GM19328 (cell line): ENCODE results near the gene KIAA1755.

ENCODE experiments used
- ATAC-seq: cut with Tn5 transposase; IDR thresholded peaks from one replicate; pipeline ENCODE4 v1.9.1; 2021; ENCODE audit warnings: mild to moderate bottlenecking, moderate library complexity; ENCODE audit not compliant: unreplicated experiment

The KIAA1755 gene

GRCh38 chr20:38260378-38261053 lies at the start of gene KIAA1755:
Gene KIAA1755, minus strand, starts transcription at chr20:38260735. Its CDS starts 235 bp downstream, at chr20:38260500.
- no peak for ATAC-seq

DNA sequence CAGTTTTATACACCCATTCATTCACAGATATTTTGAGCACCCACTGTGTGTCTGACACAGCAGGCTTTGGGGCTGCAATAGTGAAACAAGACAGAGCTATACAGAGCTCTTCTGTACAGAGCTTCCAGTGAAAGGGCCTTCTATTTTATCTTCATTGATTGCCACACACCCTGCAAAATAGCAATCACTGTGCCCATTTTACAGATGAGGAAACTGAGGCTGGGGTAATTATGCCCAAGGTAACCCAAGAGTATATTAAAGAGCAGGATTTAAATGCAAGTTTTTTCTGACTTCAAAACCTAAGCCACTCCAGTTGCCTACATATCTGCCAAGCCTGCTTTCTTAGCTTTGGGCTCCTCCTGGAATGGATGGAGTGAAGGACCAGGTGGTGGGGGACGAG lies 47.9 kb upstream of the KIAA1755 start:
- no peak for ATAC-seq

DNA sequence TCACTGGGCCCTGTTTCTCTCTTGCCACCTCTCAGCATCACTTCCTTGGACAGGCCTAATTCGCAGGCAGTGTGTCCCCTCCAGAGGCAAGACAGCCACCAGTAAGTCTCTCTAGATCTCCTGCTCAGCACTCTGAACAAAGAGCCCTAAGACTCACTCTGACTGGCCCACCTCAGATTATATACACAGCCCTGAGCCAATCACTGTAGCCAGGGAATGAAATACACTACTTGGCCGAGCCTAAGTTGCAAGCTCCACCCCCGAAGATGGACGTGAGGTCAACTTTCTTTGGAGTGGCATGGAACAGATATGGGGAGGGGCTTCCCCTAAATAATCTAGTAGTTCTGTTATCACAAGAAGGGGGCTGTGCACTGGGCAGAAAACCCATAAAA lies 47.5 kb upstream of the KIAA1755 start:
- ATAC-seq = no peak

GRCh38 chr20:38307371-38308046 lies 47.0 kb upstream of the KIAA1755 start:
- no peak for ATAC-seq

DNA sequence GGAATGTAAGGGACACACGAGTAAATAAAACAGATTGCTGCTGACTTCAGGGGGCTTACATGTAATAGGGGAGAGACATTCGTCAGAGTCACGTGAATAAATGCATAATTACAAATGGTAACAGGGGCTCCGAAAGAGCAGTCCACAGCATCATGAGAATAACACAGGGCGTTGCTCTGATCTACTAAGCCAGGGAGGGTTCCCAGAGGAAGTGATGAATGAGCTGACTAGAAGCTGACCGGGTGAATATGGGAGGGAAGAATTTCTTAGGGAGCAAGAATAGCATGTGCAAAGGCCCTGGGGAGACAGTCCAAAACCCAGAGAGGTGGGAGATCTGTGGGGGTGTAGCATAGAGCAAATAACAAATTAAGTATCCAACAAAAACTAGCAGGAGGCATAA lies 45.8 kb upstream of the KIAA1755 start:
- no peak for ATAC-seq

GRCh38 chr20:38305541-38305940 lies 45.0 kb upstream of the KIAA1755 start:
- no peak for ATAC-seq

- ATAC-seq = no peak
Observed at GRCh38 chr20:38304845-38305447, 44.4 kb upstream of the KIAA1755 start.

DNA sequence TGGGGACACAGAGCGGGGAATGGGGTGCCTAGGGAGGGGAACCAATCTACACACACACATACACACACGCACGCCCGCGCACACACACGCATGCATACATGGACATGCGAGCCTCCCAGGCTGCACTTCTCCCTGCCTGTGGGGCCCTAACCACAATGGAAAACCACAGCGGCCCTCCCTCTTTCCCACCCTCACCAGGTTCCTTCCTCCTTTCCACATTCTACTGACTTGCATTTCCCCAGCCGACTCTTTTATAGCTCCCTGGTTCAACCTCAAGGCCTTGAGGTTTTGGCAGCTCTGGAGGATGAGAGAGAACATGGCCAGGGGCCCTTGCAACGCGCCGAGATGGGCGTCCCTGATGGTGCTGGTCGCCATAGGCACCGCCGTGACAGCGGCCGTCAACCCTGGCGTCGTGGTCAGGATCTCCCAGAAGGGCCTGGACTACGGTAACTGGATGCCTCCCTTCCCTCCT lies 43.4 kb upstream of the KIAA1755 start, which contains the start of gene BPI:
Gene BPI, plus strand, starts transcription at position 249 of the 472 bp plus-strand sequence. Its CDS starts 68 bp downstream, at position 317.
- ATAC-seq = no peak

DNA sequence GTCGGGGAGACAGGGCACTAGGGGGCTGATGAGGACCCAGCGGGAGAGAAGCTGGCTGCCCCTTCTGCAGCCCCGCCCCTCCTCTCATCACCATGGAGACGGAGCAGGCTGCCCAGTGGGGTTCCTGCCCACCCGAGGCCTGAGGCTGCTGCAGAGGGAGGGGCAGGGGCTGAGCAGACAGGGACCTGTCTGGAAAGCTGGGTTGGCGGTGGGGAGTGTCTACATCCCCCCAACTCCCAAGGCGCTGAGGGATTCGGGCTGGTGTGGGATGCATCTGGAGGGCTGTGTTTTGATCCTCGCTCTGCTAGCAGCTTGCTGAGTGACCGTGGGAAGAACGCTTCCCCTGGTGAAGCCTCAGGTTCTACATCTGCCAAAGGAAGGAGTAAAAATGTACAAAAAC lies 42.3 kb upstream of the KIAA1755 start:
- no peak for ATAC-seq

- ATAC-seq = no peak
Observed at GRCh38 chr20:38301309-38301708, 40.8 kb upstream of the KIAA1755 start.

DNA sequence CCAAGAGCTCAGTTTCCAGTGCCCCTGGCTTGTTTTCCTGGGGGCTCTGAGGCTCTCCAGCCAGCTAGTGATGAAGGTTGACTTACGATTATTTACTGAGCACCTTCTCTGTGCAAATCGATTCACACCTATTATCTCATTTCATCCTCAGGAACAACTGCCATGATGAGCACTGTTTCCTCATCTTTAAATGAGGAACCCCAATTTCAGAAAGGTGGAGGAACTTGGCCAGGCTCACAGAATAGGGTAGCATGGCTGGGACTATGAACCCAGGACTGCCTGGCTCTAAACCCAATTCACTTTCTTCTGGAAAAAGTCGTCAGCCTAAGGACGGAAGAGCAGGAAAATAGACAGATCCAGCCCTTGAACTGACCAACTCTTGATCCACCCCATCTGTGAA lies 39.9 kb upstream of the KIAA1755 start:
- ATAC-seq = no peak

GRCh38 chr20:38299963-38300362 lies 39.4 kb upstream of the KIAA1755 start:
- no peak for ATAC-seq

DNA sequence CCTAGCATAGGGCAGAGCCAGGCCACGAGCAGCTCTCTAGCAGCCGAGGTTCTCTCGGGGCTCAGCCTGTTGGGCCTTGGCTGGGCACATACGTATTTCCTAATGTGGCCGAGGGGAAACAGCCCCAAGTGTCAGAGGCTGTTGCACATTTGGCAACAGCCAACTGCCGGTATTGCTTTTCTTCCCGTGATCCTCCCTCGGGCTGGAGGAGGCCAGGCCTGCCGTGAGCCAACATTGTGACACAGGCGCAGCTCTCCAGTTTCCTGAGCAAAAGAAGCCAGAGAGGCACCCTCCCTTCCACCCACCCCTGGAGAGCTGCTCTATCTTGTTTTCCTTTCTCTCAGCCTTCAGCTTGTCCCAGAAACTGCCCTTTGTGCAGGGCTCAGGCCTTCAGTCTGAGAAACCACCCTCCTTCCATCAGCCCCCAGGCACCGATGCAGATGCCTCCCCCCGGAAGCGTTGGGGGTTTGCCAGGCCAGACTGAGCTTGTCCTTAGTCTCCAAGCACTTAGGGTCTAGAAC lies 38.3 kb upstream of the KIAA1755 start:
- ATAC-seq = no peak

DNA sequence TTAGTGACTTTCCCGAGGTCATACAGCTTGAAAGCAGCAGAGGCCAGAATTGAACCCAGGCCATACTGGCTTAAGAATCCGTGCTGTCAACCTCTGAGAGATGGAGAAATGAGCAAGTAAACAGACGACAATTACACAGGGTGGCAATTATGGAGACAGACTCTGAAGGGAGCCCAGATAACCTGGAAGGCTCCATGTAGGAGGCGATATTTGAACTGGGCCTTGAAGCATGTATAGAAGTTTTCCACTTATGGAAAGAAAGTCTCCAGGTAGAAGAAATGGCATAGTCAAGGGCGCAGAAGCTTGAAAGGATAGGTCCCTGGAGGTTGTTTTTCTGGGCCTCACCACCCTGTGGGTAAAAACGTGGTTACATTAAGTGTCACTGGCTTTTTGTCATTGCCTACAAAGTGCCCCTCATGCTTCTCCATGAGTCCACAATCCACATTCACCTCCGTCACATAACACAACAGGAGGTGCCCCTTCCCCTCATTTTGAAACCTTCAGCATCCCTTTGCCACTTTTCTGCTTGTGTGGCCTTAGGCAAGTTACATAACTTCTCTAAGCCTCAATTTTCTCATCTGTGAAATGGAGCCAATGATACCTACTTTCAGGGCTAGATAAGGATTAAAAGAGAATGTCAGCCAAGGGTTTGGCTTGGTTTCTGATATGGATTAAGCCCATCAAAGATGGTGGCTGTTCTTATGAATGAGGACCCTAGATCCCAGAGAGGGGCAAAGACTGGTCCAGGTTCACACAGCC lies 37.6 kb upstream of the KIAA1755 start:
- ATAC-seq = no peak

DNA sequence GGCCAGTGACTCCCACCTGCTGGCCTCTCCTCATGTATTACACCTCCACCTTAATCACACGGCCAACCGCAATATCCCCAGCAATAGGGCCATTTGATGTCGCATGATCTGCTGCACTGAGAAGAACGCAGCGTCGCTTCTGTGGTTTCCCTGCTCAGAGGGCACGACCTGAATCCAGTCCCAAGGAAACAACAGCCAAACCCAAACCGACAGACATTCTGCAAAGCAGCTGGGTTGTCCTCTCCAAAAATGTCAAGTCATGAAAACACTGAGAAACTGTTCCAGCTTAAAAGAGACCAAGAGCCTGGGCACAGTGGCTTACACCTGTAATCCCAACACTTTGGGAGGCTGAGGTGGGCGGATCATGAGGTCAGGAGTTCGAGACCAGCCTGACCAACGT lies 35.9 kb upstream of the KIAA1755 start:
- ATAC-seq = no peak

DNA sequence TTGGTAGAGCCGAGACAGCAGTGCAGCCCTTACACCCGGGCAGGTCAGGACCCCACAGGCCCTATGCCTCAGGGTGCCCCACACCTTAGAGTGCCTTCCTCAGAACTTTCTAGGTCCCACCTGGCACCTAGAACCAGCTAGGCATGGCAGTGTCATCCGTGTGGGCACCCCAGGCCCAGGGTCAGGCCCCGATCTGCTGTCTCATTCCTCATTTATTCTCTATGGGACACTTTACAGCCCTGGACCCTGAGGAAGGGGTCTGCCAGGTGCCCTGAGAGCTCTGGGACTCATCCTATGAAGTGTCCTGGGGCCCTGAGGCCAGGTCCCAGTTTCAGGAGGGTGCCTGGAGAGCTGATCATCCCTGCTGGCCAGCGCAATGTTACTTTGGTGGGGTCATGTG lies 35.3 kb upstream of the KIAA1755 start:
- ATAC-seq = no peak

GRCh38 chr20:38294076-38294591 lies 33.6 kb upstream of the KIAA1755 start:
- ATAC-seq = no peak

- no peak for ATAC-seq
Observed at GRCh38 chr20:38293491-38294065, 33.0 kb upstream of the KIAA1755 start.

GRCh38 chr20:38291966-38292365 lies 31.4 kb upstream of the KIAA1755 start:
- ATAC-seq = no peak
